Gastrocnemius medialis (tissue), 4 donors: ENCODE measurements around the gene KCNA5.

Experiments used
- CTCF ChIP-seq, 5 experiments: fragments of 450-650 bp in 3 of 5; fragments of 200-600 bp in 2 of 5; sonication (generic) in 2 of 5; IDR thresholded peaks in 4 of 5; conservative IDR thresholded peaks in 1 of 5; 1 replicate in 4 of 5; 2 replicates in 1 of 5; pipeline ENCODE4 v1.5.1; 2016 to 2019; ENCODE audit warnings: antibody characterized with exemption in 5 of 5, mild to moderate bottlenecking in 3 of 5, moderate library complexity in 3 of 5
- POLR2A ChIP-seq, 2 donors: fragments of 450-650 bp; IDR thresholded peaks; one replicate each; pipeline ENCODE4 v1.6.1; 2017; ENCODE audit warnings: antibody characterized with exemption in 2 of 2, mild to moderate bottlenecking in 2 of 2, moderate library complexity in 2 of 2

- TF ChIP-seq CTCF (IDR thresholded peaks at IDR 0.05 in 4 of 5, conservative IDR thresholded peaks at IDR 0.05 in 1 of 5) (no peak), POLR2A (IDR thresholded peaks at IDR 0.05) (no peak)
These were observed 3.9 kb upstream of the KCNA5 start for GRCh38 chr12:5039815-5040214.
